GM12892 (cell line): ENCODE results near the gene UBR3.

Experiments used
- DNase-seq: peaks from one replicate; pipeline ENCODE4 v3.0.0; 2011; ENCODE audit not compliant: insufficient read length
- FAIRE-seq: peaks from 2 replicates; lab custom pipeline; 2011; peaks lifted over from hg19 to GRCh38; lab: Jason Lieb, UNC
- POLR2A ChIP-seq: IDR thresholded peaks from 2 replicates; pipeline ENCODE4 v1.6.1; 2011; ENCODE audit warnings: low read depth, low read length, control low read depth
- POLR2AphosphoS5 ChIP-seq: IDR thresholded peaks from 2 replicates; pipeline ENCODE4 v1.6.1; 2011; ENCODE audit warnings: low read depth, low read length, control low read depth
- TAF1 ChIP-seq: IDR thresholded peaks from 2 replicates; pipeline ENCODE4 v1.6.1; 2011; ENCODE audit warnings: low read depth, mild to moderate bottlenecking, control low read depth, low read length, borderline replicate concordance

The UBR3 gene

GRCh38 chr2:169994752-169995151 lies 167.5 kb downstream of the UBR3 start:
- FAIRE-seq: no peak
- DNase-seq: no peak
- TF ChIP-seq POLR2AphosphoS5: no peak
- no peak for TF ChIP-seq POLR2A
- TF ChIP-seq TAF1: no peak

- no peak for FAIRE-seq
- no peak for DNase-seq
- TF ChIP-seq TAF1 (no peak), POLR2AphosphoS5 (no peak), POLR2A (no peak)
These were observed 170.1 kb downstream of the UBR3 start for GRCh38 chr2:169997140-169997887.

- TF ChIP-seq POLR2AphosphoS5 (no peak), POLR2A (no peak), TAF1 (no peak)
- FAIRE-seq (no peak), DNase-seq (no peak)
These were observed 171.8 kb downstream of the UBR3 start for GRCh38 chr2:169999054-169999453.

- FAIRE-seq (no peak), DNase-seq (no peak)
- TF ChIP-seq TAF1 (no peak), POLR2AphosphoS5 (no peak), POLR2A (no peak)
These were observed 174.8 kb downstream of the UBR3 start for GRCh38 chr2:170002096-170002495.

- DNase-seq (no peak), FAIRE-seq (no peak)
- no peak for TF ChIP-seq TAF1
- TF ChIP-seq POLR2A: no peak
- TF ChIP-seq POLR2AphosphoS5: no peak
These were observed 178.4 kb downstream of the UBR3 start for GRCh38 chr2:170005702-170006101.

GRCh38 chr2:170006587-170007325 lies 179.5 kb downstream of the UBR3 start:
- FAIRE-seq (no peak), DNase-seq (no peak)
- TF ChIP-seq POLR2A (no peak), TAF1 (no peak), POLR2AphosphoS5 (no peak)

- TF ChIP-seq POLR2AphosphoS5 (no peak), TAF1 (no peak), POLR2A (no peak)
- DNase-seq (no peak), FAIRE-seq (no peak)
These were observed 182.0 kb downstream of the UBR3 start for GRCh38 chr2:170009209-170009608.

- TF ChIP-seq POLR2AphosphoS5 (no peak), TAF1 (no peak), POLR2A (no peak)
- DNase-seq: no peak
- no peak for FAIRE-seq
These were observed 185.5 kb downstream of the UBR3 start for GRCh38 chr2:170012773-170013172.

- FAIRE-seq: no peak
- TF ChIP-seq POLR2AphosphoS5 (no peak), POLR2A (no peak), TAF1 (no peak)
- DNase-seq: no peak
These were observed 186.7 kb downstream of the UBR3 start for GRCh38 chr2:170013802-170014551.

GRCh38 chr2:170014769-170015168 lies 187.5 kb downstream of the UBR3 start:
- DNase-seq: no peak
- TF ChIP-seq POLR2A: no peak
- TF ChIP-seq TAF1: no peak
- TF ChIP-seq POLR2AphosphoS5: no peak
- FAIRE-seq: no peak
